D721Med (cell line): Measurements from ENCODE around the gene PDCL3.

Source experiments
- DNase-seq: peaks from one replicate; pipeline ENCODE4 v3.0.0; 2011; ENCODE audit warnings: low spot score; ENCODE audit not compliant: insufficient read length
- FAIRE-seq: peaks from 2 replicates; lab custom pipeline; 2011; peaks lifted over from hg19 to GRCh38; lab: Jason Lieb, UNC
- TF ChIP-seq, protein P1 (sequence below): IDR thresholded peaks from 2 replicates; pipeline ENCODE4 v1.5.1; 2012; ENCODE audit warnings: mild to moderate bottlenecking, control low read depth; ENCODE audit not compliant: insufficient read depth; ENCODE audit errors: missing control alignments

The PDCL3 gene

GRCh38 chr2:100580367-100581276 lies 17.8 kb downstream of the PDCL3 start:
- TF ChIP-seq, protein P1, sequence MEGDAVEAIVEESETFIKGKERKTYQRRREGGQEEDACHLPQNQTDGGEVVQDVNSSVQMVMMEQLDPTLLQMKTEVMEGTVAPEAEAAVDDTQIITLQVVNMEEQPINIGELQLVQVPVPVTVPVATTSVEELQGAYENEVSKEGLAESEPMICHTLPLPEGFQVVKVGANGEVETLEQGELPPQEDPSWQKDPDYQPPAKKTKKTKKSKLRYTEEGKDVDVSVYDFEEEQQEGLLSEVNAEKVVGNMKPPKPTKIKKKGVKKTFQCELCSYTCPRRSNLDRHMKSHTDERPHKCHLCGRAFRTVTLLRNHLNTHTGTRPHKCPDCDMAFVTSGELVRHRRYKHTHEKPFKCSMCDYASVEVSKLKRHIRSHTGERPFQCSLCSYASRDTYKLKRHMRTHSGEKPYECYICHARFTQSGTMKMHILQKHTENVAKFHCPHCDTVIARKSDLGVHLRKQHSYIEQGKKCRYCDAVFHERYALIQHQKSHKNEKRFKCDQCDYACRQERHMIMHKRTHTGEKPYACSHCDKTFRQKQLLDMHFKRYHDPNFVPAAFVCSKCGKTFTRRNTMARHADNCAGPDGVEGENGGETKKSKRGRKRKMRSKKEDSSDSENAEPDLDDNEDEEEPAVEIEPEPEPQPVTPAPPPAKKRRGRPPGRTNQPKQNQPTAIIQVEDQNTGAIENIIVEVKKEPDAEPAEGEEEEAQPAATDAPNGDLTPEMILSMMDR = no peak
- DNase-seq = no peak
- FAIRE-seq = no peak

GRCh38 chr2:100581277-100581612 lies 18.5 kb downstream of the PDCL3 start:
- DNase-seq = no peak
- no peak for FAIRE-seq
- TF ChIP-seq, protein P1 = no peak

GRCh38 chr2:100584816-100585215 lies 22.0 kb downstream of the PDCL3 start:
- TF ChIP-seq, protein P1 = no peak
- FAIRE-seq (no peak), DNase-seq (no peak)

DNA sequence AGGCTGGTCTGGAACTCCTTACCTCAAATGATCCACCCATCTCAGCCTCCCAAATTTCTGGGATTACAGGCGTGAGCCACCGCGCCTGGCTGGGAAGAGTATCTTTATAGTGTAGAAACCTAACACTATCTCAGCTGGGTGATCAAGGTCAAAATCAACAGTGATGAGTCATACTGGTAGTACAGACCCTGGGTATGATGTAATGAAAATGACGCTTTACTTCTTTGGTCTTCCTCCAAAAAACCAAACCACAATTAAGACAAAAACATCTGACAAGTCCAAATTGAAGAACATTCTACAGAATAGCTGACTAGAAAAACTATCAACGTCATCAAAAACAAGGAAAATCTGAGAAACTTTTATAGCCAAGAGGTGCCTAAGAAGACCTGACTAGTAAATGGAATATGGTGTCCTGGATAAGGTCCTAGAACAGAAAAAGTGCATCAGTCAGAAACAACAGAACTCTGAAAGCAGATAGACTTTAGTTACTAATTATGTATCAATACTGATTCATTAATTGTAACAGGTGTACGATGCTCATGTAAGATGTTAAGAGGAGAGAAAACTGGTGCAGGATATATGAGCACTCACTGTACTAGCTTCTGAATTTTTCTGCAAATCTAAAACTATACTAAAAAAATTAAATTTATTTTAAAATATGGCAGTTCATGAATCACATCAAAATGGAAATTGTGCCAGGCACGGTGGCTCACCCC lies 25.4 kb downstream of the PDCL3 start:
- DNase-seq (no peak), FAIRE-seq (no peak)
- TF ChIP-seq, protein P1 = no peak

GRCh38 chr2:100589527-100589926 lies 26.7 kb downstream of the PDCL3 start:
- FAIRE-seq (no peak), DNase-seq (no peak)
- TF ChIP-seq, protein P1 = no peak

DNA sequence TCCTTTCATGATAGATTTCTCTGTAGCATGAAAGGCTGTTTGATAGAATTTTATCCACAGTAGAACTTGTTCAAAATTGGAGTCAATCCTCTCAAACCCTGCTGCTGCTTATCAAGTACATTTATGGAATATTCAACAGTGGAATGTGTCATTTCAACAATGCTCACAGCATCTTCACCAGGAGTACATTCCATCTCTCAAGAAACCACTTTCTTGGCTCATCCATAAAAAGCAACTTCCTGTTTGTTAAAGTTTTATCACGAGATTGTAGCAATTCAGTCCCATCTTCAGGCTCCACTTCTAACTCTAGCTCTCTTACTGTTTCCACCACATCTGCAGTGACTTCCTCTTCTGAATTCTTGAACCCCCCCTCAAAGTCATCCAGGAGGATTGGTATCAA lies 29.4 kb downstream of the PDCL3 start:
- TF ChIP-seq, protein P1 = no peak
- no peak for FAIRE-seq
- DNase-seq = no peak
